ENCODE measurements around the gene CCDC27.

DNA sequence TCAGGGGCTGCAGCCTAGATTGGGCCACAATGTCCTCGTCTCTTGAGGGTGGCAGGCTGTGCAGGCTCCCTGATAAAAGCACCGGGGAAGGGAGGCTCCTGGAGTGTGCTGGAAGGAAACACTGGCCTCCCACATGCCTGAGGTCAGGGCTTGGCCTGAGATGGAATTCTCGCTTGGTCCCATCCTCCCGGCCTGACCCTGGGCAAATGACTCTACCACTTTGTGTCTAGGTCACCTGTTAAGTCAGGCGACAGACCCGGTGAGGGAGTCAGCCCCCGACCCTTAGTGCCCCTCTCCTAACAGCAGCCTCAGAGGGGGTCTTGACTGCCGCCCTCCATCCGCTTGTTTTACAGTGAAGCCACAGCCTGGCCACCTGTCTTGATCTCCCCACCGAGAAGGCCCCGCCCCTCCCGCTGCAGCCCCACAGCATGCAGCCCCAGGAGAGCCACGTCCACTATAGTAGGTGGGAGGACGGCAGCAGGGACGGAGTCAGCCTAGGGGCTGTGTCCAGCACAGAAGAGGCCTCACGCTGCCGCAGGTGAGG, 22.8 kb downstream of the CCDC27 start:
- TF ChIP-seq, protein P1, sequence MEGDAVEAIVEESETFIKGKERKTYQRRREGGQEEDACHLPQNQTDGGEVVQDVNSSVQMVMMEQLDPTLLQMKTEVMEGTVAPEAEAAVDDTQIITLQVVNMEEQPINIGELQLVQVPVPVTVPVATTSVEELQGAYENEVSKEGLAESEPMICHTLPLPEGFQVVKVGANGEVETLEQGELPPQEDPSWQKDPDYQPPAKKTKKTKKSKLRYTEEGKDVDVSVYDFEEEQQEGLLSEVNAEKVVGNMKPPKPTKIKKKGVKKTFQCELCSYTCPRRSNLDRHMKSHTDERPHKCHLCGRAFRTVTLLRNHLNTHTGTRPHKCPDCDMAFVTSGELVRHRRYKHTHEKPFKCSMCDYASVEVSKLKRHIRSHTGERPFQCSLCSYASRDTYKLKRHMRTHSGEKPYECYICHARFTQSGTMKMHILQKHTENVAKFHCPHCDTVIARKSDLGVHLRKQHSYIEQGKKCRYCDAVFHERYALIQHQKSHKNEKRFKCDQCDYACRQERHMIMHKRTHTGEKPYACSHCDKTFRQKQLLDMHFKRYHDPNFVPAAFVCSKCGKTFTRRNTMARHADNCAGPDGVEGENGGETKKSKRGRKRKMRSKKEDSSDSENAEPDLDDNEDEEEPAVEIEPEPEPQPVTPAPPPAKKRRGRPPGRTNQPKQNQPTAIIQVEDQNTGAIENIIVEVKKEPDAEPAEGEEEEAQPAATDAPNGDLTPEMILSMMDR (IDR thresholded peaks at IDR 0.05) = no peak
- TF ChIP-seq POLR2A (IDR thresholded peaks at IDR 0.05) (no peak), POLR2AphosphoS5 (IDR thresholded peaks at IDR 0.05) (no peak), EP300 (IDR thresholded peaks at IDR 0.05) (no peak)

All from sigmoid colon (tissue), 4 donors.